Measurements from ENCODE around the gene OR6M1.

OR6M1 gene

DNA sequence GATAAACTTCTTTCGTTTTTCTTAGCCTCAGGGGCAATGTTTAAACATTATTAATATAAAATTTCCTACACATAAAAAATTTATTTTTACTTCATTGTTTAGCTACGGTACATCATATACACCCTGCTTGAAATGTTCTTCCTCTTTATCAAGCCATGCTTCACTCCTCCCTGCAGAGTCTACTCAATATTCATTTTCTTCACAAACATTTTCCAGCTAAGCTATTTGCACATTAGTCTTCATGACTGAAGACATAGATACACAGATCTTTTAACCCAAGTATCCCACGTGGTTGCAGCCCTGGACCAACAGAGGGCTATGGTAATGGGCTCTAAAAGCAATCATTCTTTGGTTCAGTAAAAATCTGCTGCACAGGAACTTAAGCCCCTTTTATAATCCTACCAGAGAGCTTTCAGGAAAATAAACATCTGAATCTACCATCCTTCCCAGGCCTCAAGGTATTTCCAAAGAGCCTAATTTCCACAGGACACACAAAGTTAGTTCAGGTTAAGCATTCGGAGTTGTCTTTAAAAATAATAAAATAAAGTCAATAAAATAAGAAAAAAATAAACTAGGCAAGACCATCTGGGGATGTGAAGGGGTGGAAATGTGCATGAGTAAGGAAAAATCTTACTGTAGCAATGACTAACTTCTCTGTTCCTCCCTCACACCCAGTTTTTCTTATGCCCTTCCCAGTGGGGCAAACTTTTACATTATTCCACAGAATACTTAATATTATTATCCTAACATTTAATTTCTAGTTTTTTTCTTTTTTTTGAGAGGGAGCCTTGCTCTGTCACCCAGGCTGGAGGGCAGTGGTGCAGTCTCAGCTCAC lies 30.2 kb downstream of the OR6M1 start:
- no peak for DNase-seq (ENCODE audit: low read depth in 2 of 3, low spot score in 2 of 3)

DNA sequence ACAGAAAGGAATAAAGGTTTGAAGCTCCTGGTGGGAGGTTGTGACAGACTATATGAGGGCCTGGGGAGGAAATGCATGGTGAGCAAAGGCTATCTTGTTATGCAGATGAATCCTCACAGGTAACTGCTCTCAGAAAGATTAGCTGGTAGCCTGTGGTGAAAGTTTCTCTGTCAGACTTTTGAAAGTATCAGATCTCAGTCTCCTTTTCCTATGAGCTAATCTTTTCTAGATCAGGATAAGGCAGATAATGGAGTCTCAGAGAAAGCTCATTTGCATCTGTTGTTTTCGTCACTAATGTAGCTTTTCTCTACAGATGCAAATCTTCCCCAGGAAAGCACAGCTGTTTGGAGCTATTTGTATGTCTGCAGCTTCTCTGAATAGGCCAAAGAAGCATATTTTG lies 30.9 kb downstream of the OR6M1 start:
- DNase-seq (ENCODE audit: low read depth in 2 of 3, low spot score in 2 of 3), result no peak

DNA sequence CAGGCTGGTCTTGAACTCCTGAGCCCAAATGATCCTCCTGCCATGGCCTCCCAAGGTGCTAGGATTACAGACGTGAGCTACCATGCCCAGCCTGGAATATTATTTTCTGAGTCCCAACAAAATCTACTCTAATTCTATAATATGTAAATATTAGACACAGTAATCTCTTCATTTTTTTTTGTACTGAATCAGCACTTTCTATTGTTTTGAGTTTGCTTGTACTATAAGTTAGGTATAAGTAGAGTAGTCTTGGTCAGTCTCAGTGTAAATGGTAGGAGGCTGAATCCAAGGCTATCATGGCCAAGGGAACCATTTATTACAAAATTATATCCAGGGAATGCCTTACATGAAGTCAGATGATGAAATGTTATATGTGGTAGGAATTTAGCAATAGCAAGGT lies 32.2 kb downstream of the OR6M1 start:
- no peak for DNase-seq (ENCODE audit: low read depth in 2 of 3, low spot score in 2 of 3)

DNA sequence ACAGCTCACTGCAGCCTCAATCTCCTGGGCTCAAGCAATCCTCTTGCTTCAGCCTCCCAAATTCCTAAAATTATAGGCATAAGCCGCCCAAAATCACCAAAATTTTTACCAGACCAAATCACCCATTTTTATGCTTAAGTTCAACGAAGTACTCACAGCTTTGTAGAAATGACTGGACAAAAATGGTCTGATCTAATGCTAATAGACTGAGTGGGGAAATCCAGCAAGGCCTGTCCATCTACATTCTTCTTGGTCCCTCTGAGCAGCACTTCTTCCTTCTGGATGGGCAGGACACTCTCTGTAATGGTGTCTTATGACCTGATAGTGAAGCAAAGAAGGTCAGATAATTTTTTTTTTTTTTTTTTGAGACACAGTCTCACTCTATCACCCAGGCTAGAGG lies 33.1 kb downstream of the OR6M1 start:
- no peak for DNase-seq (ENCODE audit: low read depth in 2 of 3, low spot score in 2 of 3)

DNA sequence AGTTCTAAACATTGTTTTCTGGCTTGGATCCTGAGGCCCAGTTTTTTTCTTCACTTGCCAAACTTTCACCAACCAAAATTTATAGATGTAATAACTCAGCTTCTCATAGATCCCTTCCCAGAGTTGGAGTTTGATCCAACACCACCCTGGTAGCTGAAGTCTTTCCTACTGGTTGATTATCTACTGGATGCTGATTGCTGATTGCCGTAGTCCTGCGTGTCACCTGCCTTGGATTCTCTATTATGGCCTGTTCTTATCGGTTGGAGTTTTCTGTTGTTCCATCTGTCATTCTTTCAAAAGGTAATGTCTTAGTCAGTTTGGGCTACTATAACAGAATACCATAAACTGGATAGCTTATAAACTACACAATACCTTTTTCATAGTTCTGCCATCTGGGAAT lies 34.5 kb downstream of the OR6M1 start:
- DNase-seq (ENCODE audit: low read depth in 2 of 3, low spot score in 2 of 3), result no peak

DNA sequence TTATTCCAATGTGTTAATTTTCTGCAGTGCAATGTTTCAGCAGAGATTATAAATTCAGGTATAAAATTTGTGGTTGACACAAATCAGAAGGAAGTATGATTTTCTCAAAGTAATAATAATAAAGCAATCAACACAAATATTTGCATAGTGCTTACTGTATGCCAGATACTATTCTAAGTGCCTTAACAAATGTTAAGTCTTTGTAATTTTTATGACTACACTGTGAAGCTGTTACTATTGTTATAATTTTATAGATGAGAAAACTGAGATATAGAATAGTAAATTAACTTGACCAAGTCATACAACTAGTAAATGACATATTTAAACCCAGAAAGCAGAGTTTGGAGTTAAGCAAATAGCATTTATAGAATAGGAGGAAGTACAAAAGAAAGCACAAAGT lies 35.4 kb downstream of the OR6M1 start:
- DNase-seq (ENCODE audit: low read depth in 2 of 3, low spot score in 2 of 3), result no peak

DNA sequence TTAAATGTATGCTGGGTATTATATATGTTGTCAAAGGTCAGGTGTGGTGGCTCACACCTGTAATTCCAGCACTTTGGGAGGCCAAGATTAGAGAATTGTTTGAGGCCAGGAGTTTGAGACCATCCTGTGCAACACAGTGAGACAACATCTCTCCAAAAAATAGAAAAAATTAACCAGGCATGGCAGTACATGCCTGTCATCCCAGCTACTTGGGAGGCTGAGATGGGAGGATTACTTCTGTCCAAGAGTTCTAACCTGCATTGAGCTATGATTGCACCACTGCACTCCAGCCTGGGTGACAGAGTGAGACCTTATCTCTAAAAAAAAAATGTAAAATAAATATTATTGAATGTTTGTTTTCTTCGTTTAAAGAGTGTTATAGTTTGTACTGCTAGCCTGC lies 40.5 kb downstream of the OR6M1 start:
- DNase-seq (ENCODE audit: low read depth in 2 of 3, low spot score in 2 of 3), result no peak

DNA sequence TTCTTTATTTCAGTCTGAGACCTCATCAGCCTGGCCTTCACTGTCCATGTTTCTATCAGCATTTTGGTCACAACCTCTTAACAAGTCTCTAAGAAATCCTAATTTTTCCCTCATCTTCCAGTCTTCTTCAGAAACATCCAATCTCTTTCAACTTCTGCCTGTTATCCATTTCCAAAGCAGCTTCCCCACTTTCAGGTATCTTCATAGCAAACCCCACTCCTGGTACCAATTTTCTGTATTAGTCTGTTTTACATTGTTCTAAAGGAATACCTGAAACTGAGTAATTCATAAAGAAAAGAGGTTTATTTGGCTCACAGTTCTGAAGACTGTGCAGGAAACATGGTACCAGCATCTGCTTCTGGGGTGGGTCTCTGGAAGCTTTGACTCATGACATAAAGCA lies 43.7 kb downstream of the OR6M1 start:
- no peak for DNase-seq (ENCODE audit: low read depth in 2 of 3, low spot score in 2 of 3)

DNA sequence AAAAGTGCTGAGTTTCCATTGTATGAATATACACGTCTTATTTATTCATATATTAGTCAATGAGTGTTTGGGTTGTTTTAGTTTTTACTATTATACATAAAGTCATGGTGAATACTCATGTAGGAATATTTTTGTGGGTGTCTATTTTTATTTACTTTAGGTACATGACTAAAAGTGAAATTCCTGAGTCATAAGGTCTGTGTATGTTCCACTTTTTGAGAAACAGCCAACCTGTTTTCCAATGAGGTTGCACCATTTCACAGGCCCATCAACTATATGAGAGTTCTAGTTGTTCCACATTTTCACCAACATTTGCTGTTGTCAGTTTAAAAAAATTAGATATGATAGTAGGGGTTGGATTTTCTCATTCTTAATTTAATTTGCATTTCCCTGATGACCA lies 45.3 kb downstream of the OR6M1 start:
- no peak for DNase-seq (ENCODE audit: low read depth in 2 of 3, low spot score in 2 of 3)

DNA sequence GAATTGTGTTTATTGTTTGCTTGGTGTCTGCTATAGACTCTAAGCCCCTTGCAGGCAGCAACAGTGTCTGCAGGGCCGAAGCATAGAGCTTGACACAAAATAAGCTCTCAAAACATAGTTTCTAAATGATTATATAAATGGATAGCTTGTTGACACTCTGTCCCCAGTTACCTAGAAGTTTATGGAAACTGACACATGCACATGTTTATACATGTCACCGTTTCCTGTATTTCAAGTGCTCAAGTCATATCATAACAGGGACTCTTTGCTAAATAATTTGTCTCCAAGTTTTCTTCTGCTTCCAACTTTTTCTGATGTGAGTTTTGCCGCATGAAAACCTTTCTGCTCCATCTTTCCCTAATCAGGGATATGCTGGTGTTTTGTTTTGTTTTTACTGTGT lies 48.2 kb downstream of the OR6M1 start:
- no peak for DNase-seq (ENCODE audit: low read depth in 2 of 3, low spot score in 2 of 3)

DNA sequence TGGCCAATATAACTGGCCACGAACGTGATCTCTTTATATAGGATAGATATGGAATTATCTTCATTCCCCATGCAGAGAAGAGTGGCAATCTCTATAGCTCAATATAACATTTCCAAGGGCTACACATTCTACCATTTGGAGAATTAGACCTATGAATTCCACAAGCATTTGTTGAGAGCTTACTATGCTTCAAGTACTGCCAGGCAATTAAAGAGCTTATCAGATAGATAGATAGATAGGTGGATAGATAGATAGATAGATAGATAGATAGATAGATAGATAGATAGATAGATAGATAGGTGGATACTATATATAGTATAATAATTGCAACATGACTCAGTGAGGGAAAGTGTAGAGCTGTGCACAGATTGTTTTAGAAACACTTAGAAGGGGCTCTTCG lies 50.3 kb downstream of the OR6M1 start:
- DNase-seq (ENCODE audit: low read depth in 2 of 3, low spot score in 2 of 3), result no peak
